K562 (cell line): ENCODE data around the gene LRRC61. TPM values are rescaled to one million over a fixed set of nuclear protein-coding genes. Genes with fewer than 3 reads are reported as not detected.

Experiments used
- CBFB ChIP-seq: sonication (generic); formaldehyde crosslinking; IDR thresholded peaks from 2 replicates; pipeline ENCODE4 v1.4.0; 2020; ENCODE audit warnings: mild to moderate bottlenecking, missing genetic modification reagents
- CCAR2 ChIP-seq: fragments of 200-400 bp; formaldehyde crosslinking; IDR thresholded peaks from 2 replicates; pipeline ENCODE4 v1.6.1; 2017; ENCODE audit warnings: mild to moderate bottlenecking, low read depth, low read length
- CSDE1 ChIP-seq, 2 experiments: fragments of 450-650 bp; IDR thresholded peaks; 2 replicates each; pipeline ENCODE4 v1.6.1; 2016; ENCODE audit warnings: mild to moderate bottlenecking in 1 of 2
- NRF1 ChIP-seq, 2 experiments: fragments of 450-650 bp; IDR thresholded peaks in 1 of 2; conservative IDR thresholded peaks in 1 of 2; 2 replicates each; pipeline ENCODE4 v1.6.1; 2014; ENCODE audit warnings: mild to moderate bottlenecking in 2 of 2
- PTBP1 ChIP-seq: fragments of 200-400 bp; formaldehyde crosslinking; IDR thresholded peaks from 2 replicates; pipeline ENCODE4 v1.6.1; 2017; ENCODE audit warnings: low read depth, low read length
- RFX7 ChIP-seq: fragments of 250-450 bp; sonication (Bioruptor Pico); IDR thresholded peaks from 2 replicates; pipeline ENCODE4 v1.5.1; 2021; ENCODE audit warnings: mild to moderate bottlenecking
- SIX5 ChIP-seq, 2 experiments: IDR thresholded peaks; 2 replicates each; pipeline ENCODE4 v1.6.1; 2011; ENCODE audit warnings: low read length in 2 of 2, borderline replicate concordance in 1 of 2, low read depth in 1 of 2, mild to moderate bottlenecking in 1 of 2, moderate library complexity in 1 of 2; ENCODE audit not compliant: insufficient read depth in 1 of 2
- U2AF2 ChIP-seq: fragments of 200-400 bp; formaldehyde crosslinking; optimal IDR thresholded peaks from 2 replicates; pipeline ENCODE3; 2017; ENCODE audit warnings: low read depth, mild to moderate bottlenecking, low read length
- polyA plus RNA-seq, 8 experiments: library from polyadenylated mRNA; depleted of rRNA in 4 of 8; stranded (reverse) in 5 of 8; unstranded in 3 of 8; fragments of >200 nt; fragmentation: Nextera tagmentation in 2 of 8; fragmentation: Illumina TruSeq in 1 of 8; extraction: Ambion mirVana in 2 of 8; extraction: Trizol in 1 of 8; gene quantifications; 2 replicates each; pipeline versions ENCODE4 v1.2.1 to v1.2.3, GENCODE V29; 2011 to 2014; ENCODE audit warnings: inconsistent platforms in 1 of 8, missing spikeins in 1 of 8
- total RNA-seq, 7 experiments: library from RNA; depleted of rRNA in 6 of 7; stranded (reverse); fragments of >200 nt in 6 of 7; fragmentation: Illumina TruSeq in 2 of 7; extraction: Trizol in 2 of 7; gene quantifications; 2 replicates each; pipeline versions ENCODE4 v1.2.1 to v1.2.3, GENCODE V29; 2011 to 2021; ENCODE audit warnings: low replicate concordance in 1 of 7
- TF ChIP-seq, protein P1 (sequence below), 2 experiments: fragments of 450-650 bp; formaldehyde crosslinking in 1 of 2; IDR thresholded peaks; 2 replicates each; pipeline versions ENCODE4 v1.4.0 to v1.6.1; 2014 to 2020; ENCODE audit warnings: mild to moderate bottlenecking in 2 of 2, borderline replicate concordance in 1 of 2, low read depth in 1 of 2
- TF ChIP-seq, protein P2 (sequence below): sonication (generic); formaldehyde crosslinking; IDR thresholded peaks from 2 replicates; pipeline ENCODE4 v1.8.1; 2022; ENCODE audit warnings: missing genetic modification reagents
- TF ChIP-seq, protein P3 (sequence below): fragments of 450-650 bp; formaldehyde crosslinking; IDR thresholded peaks from 2 replicates; pipeline ENCODE4 v1.4.0; 2022; ENCODE audit warnings: missing genetic modification characterization
- TF ChIP-seq, protein P4 (sequence below), 2 experiments: IDR thresholded peaks; 2 replicates each; pipeline ENCODE4 v1.6.1; 2011; ENCODE audit warnings: borderline replicate concordance in 1 of 2, control low read depth in 1 of 2, low read depth in 1 of 2, low read length in 1 of 2, mild to moderate bottlenecking in 1 of 2, mixed read lengths in 1 of 2, moderate library complexity in 1 of 2; ENCODE audit not compliant: insufficient read depth in 1 of 2, insufficient read length in 1 of 2, poor library complexity in 1 of 2, severe bottlenecking in 1 of 2; ENCODE audit errors: extremely low read depth in 1 of 2

The LRRC61 gene
- total and polyA plus RNA-seq, 9 of the 15 experiments (the other 6 are each of a cell fraction or from before 2014, with no cell fraction given) = 1.3 to 55.2 (median 35.2) TPM

DNA sequence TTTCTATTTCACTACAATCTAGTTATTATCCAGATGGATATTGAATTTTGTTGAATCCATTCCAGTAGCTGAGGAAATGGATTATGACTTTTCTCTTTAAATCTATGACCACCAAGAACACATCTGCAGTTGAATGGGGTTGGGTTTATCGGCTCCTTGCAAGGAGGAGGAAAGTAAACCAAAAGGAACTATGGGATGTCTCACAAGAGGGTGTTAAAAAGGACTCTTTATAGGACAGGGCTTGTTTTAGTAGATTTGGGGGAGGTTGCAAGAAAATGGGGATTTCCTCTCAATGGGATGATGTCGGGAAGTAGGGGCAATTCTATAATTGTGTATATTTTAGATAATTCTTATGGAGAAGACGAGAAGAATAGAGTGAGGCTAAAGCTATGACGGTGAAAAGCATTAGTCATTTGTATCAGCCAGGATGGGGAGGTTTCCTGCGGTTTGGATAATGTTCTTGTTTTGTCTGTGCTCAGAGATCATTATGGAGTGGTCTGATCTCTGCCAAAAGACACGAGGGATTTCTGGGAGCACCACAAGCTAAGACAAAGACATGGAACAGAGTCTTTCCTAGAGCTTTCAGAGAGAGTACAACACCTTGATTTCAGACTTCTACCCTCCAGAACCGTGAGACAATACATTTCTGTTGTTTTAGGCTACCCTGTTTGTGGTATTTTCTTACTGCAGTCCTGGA, 5.3 kb upstream of the LRRC61 start (continued):
- TF ChIP-seq, protein P1, sequence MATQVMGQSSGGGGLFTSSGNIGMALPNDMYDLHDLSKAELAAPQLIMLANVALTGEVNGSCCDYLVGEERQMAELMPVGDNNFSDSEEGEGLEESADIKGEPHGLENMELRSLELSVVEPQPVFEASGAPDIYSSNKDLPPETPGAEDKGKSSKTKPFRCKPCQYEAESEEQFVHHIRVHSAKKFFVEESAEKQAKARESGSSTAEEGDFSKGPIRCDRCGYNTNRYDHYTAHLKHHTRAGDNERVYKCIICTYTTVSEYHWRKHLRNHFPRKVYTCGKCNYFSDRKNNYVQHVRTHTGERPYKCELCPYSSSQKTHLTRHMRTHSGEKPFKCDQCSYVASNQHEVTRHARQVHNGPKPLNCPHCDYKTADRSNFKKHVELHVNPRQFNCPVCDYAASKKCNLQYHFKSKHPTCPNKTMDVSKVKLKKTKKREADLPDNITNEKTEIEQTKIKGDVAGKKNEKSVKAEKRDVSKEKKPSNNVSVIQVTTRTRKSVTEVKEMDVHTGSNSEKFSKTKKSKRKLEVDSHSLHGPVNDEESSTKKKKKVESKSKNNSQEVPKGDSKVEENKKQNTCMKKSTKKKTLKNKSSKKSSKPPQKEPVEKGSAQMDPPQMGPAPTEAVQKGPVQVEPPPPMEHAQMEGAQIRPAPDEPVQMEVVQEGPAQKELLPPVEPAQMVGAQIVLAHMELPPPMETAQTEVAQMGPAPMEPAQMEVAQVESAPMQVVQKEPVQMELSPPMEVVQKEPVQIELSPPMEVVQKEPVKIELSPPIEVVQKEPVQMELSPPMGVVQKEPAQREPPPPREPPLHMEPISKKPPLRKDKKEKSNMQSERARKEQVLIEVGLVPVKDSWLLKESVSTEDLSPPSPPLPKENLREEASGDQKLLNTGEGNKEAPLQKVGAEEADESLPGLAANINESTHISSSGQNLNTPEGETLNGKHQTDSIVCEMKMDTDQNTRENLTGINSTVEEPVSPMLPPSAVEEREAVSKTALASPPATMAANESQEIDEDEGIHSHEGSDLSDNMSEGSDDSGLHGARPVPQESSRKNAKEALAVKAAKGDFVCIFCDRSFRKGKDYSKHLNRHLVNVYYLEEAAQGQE (IDR thresholded peaks at IDR 0.05; ENCODE audit: borderline replicate concordance) = 0 out of 2 replicates have a peak, but pooled peaks have one; percentile 8
- TF ChIP-seq, protein P1 (CRISPR knock-in tag; IDR thresholded peaks at IDR 0.05; ENCODE audit: low read depth) = no peak
- TF ChIP-seq NRF1 (conservative IDR thresholded peaks at IDR 0.05 in 1 of 2, IDR thresholded peaks at IDR 0.05 in 1 of 2) = no peak
- TF ChIP-seq, protein P2, sequence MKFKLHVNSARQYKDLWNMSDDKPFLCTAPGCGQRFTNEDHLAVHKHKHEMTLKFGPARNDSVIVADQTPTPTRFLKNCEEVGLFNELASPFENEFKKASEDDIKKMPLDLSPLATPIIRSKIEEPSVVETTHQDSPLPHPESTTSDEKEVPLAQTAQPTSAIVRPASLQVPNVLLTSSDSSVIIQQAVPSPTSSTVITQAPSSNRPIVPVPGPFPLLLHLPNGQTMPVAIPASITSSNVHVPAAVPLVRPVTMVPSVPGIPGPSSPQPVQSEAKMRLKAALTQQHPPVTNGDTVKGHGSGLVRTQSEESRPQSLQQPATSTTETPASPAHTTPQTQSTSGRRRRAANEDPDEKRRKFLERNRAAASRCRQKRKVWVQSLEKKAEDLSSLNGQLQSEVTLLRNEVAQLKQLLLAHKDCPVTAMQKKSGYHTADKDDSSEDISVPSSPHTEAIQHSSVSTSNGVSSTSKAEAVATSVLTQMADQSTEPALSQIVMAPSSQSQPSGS (CRISPR knock-in tag) = no peak
- TF ChIP-seq, protein P3, sequence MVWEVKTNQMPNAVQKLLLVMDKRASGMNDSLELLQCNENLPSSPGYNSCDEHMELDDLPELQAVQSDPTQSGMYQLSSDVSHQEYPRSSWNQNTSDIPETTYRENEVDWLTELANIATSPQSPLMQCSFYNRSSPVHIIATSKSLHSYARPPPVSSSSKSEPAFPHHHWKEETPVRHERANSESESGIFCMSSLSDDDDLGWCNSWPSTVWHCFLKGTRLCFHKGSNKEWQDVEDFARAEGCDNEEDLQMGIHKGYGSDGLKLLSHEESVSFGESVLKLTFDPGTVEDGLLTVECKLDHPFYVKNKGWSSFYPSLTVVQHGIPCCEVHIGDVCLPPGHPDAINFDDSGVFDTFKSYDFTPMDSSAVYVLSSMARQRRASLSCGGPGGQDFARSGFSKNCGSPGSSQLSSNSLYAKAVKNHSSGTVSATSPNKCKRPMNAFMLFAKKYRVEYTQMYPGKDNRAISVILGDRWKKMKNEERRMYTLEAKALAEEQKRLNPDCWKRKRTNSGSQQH (CRISPR knock-in tag) = 0 out of 2 replicates have a peak, but pooled peaks have one; percentile 14
- no peak for TF ChIP-seq U2AF2
- no peak for TF ChIP-seq SIX5 (IDR thresholded peaks at IDR 0.05; ENCODE audit: borderline replicate concordance in 1 of 2, insufficient read depth in 1 of 2, low read depth in 1 of 2, low read length in 2 of 2)
- no peak for TF ChIP-seq PTBP1
- TF ChIP-seq RFX7 = no peak
- TF ChIP-seq, protein P4, sequence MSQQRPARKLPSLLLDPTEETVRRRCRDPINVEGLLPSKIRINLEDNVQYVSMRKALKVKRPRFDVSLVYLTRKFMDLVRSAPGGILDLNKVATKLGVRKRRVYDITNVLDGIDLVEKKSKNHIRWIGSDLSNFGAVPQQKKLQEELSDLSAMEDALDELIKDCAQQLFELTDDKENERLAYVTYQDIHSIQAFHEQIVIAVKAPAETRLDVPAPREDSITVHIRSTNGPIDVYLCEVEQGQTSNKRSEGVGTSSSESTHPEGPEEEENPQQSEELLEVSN (IDR thresholded peaks at IDR 0.05; ENCODE audit: borderline replicate concordance in 1 of 2, extremely low read depth in 1 of 2, insufficient read depth in 1 of 2, insufficient read length in 1 of 2, low read depth in 1 of 2, low read length in 1 of 2, poor library complexity in 1 of 2, severe bottlenecking in 1 of 2) = peak in 1 of 2 experiments; percentile 55
- TF ChIP-seq CSDE1 (IDR thresholded peaks at IDR 0.05) = no peak
- TF ChIP-seq CCAR2 = no peak
- TF ChIP-seq CBFB (CRISPR knock-in tag) = no peak
